NCI-H345 (cell line): ENCODE results near the gene HRH3.

Source experiments
- DNase-seq: peaks from one replicate; lab custom pipeline; 2025; lab: John Stamatoyannopoulos, UW

The HRH3 gene

GRCh38 chr20:62229667-62230066 lies 9.6 kb upstream of the HRH3 start:
- DNase-seq, result no peak

DNA sequence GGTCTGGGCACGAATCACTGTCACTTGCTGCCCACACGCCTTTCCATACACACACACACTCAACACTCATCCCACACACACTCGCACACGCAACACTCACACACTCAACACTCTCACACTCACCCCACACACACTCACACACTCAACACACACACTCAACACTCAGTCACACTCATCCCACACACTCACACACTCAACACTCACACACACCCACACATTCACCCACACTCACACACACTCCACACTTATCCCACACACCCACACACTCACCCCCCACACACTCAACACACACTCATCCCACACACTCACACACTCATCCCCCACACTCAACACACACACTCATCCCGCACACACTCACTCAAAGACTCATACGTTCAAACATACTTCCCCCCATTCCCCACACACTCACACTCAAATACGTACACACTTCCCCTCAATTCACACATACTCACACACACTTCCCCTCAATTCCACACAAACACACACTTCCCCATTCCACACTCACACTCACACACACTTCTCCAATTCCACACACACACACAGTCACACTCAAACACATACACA lies 9.0 kb upstream of the HRH3 start:
- DNase-seq, result no peak

DNA sequence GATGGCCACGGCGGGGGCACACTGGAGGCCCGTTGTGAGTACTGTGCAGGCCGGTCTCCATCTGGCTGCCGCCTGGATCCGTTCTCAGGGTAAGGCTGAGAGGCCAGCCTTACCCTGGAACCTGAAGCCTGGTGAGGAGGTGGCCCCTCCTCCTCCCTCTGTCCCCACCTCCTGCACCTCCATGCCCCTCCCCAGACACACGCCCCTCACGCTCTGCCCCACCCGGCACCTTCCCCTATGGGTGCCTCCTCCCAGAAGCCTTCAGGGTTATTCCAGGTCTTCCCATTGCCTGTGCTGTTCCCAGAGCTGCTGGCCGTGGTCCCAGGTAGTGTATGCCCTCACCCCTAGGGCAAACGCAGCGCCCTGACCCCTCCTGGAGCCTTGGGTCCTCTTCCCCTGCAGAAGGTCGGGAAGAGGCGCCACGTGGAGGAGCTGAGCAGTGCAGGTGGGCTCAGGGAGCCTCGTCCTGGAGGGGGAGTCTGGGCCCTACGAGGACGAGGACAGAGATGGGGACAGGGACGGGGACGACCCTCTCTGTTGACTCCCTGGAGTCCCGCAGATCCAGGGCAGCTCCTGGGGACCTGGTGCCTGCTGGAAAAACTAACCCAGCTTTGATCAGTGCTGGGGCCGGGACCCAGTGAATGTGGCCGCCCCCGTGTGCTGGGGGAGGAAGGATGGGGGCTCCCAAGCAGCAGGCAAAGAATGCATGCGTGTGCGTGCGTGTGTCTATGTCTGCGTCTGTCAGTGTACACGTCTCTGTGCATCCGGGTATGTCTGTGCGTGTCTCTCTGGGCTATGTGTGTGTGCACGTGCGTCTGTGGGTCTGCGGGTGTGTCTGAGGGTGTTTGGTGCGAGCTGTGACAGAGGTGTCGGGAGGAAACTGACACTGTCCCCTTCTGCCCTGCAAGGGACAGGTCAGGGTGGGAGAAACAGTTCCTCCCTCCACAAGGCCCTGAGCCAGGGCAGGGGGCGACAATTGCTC lies 8.2 kb upstream of the HRH3 start:
- no peak for DNase-seq

GRCh38 chr20:62227591-62227976 lies 7.5 kb upstream of the HRH3 start:
- DNase-seq, result no peak

- DNase-seq, result no peak
Measured at GRCh38 chr20:62226707-62227590, 6.9 kb upstream of the HRH3 start.

- DNase-seq, result no peak
Measured at GRCh38 chr20:62225820-62226635, 6.0 kb upstream of the HRH3 start.

GRCh38 chr20:62225026-62225425 lies 4.9 kb upstream of the HRH3 start:
- DNase-seq, result no peak

DNA sequence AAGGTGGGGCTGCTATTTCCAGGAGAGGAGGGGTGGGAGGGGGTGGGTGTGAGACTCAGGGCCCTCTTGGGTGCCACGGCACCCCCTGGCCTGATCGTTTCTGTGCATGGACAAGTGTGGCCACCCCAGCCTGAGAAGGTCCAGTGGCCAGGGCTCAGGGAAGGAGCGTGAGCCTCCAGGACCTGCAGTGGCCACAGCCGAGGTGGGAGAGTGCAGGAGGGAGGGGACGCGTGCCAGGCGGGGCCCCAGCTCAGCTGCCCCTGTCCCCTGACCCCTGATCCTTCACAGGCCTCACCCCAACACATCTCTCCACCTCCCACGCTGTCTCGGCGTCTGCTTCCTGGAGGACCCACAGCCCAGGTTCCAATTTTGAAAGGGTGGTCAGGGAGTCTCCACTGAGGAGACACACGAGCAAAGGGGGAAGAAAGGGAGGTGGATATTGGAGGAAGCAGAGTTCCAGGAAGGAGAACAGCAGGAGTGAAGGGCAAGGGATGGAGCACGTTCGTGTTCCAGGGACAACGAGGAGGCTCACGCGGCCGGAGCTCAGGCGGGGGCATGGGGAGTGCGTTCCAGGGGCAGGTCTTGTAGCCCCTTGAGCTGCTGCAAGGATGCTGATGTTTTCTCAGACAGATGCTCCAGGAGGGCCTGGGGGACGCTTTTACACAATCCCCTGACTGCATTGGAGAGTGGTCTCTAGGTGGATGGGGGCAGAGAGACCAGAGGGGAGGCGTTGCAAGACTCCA lies 4.2 kb upstream of the HRH3 start:
- no peak for DNase-seq

GRCh38 chr20:62223571-62223970 lies 3.5 kb upstream of the HRH3 start:
- DNase-seq, result no peak

GRCh38 chr20:62222972-62223371 lies 2.9 kb upstream of the HRH3 start:
- no peak for DNase-seq

GRCh38 chr20:62222266-62222850 lies 2.3 kb upstream of the HRH3 start:
- DNase-seq, result no peak

GRCh38 chr20:62220666-62221568 lies 839 bp upstream of the HRH3 start:
- no peak for DNase-seq

- peak; percentile 72 for DNase-seq
Measured at GRCh38 chr20:62219101-62219991, 732 bp downstream of the HRH3 start.

DNA sequence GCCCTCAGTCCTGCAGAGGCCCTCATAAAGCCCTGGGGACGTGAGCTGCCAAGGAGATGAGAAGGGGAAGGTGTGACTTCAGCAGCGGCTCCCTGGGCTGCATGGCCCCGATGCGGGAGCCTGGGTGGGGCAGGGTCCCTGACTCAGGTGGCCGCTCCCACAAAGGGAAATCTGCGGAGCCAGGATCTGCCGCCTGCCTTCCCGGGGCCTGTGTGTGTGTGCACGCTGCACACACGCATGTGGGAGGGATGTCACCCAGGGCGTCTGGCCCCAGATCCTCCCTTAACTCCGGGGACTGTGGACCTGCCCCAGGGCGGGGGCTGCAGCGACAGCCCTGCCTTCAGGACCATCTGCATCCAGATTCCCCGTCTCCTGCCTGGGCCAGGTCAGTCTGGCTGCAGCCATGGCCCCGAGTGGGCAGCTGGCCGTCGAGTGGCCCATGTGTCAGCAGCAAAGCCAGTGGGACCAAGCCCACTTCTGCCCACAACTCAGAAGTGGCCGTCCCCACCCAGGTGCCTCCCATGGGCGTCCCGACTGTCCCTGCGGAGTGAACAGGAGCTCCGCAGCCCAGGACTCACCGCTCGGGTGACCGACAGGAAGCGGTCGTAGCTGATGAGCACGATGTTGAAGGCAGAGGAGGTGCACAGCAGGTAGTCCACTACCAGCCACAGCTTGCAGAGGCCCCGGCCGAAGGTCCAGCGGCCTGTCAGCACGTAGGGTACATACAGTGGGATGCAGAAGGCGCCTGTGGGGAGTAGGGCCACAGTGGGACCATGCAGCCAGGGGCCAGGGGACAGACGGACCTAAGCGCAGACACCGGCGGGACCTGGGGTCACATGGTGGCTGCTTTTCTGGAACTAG lies 1.9 kb downstream of the HRH3 start:
- DNase-seq, result no peak

DNA sequence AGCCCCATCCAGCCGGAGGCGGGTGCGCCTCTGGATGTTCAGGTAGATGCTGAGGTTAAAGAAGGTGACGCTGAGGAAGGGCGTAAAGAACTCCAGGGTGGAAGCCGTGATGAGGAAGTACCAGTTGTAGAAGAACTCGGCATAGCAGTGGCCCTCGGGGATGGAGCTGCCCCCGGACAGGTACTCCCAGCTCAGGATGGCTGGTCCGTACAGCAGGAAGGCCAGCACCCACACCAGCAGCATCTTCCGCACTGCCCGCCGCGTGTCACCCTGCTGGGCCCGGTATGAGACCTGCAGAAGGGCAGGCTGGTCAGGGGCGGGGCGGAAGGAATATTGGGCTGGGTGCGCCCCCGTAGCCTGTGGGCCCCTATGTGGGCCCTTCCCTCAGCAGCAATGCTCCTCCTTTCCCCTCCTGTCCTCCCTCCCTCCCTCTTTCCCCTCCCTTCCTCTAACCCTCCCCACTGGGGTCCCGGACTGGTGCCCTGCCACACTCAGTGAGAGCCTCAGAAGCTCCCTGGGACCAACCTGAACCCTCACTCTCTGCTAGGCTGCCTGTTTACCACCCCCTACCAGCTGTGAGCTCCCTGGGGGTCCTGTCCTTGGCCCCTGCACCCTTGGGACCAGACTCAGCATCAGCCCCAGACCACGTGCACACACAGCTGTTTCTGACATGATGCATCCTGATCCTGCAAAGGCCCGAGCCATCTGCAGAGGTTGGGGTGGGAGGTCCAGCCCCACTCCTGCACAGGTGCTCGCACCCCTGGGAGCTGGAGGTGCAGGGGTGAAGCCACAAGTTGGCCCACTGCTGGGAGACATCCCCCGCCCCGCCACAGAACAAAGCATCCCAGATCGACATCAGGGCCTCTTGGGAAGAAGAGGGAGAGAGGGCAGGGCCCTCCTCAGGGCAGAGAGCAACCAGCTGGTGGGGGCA lies 3.2 kb downstream of the HRH3 start:
- DNase-seq, result no peak

- DNase-seq, result no peak
Measured at GRCh38 chr20:62215991-62216635, 4.0 kb downstream of the HRH3 start.
